ENCODE data around the gene ELN. TPM values are rescaled to one million over a fixed set of nuclear protein-coding genes. Genes with fewer than 3 reads are reported as not detected.

ELN gene
- total RNA-seq, 2 experiments from 2014 or later: not detected

DNA sequence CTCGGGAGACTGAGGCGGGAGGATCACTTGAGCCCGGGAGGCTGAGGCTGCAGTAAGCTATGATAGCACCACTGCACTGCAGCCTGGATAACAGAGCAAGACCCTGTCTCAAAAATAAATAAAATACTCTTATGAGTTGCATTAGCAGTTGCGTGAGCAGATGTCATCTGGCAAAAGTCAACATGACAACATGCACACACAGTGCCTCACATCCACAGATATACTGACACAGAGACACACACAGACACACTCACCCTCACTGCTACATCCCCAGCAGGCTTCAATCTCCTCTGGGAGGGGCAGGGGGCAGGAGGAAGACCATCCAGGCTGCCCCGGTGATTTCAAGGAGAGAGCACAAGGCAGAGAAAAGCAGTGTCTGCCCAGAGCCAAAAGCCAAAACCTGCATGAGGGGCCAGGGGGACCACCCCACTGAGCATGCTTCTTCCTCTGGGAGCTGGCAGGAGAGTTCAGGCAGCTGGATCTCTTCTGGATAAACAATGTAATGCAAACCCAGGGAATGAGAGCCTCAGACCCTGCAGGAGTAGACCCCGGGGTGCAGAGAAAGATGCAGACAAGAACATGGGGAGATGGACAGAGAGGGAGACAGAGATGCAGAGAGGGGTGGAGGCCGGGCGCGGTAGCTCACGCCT is 9.6 kb upstream of the ELN start:
- CTCF ChIA-PET: interaction anchor here (1.7 kb wide), 1 partner anchor 8 kb away, joined by 8 read pairs; no protein-coding TSS in a partner anchor
- peaks cover 5% of the 10 kb centered on the region for H3K4me1 Mint-ChIP-seq (ENCODE audit: low read depth)
- no peaks in the 10 kb centered on the region for H3K27me3 Mint-ChIP-seq (ENCODE audit: low read depth)
- POLR2A ChIA-PET: no interaction called here
- no peak overlapping the region for H3K4me3 Mint-ChIP-seq
- H3K36me3 Mint-ChIP-seq (ENCODE audit: low read depth): no peaks in the 10 kb centered on the region
- DNase-seq (no peak), ATAC-seq (no peak)
- H3K9me3 Mint-ChIP-seq (ENCODE audit: insufficient read depth): no peaks in the 10 kb centered on the region
- H3K27ac Mint-ChIP-seq: no peak overlapping the region

DNA sequence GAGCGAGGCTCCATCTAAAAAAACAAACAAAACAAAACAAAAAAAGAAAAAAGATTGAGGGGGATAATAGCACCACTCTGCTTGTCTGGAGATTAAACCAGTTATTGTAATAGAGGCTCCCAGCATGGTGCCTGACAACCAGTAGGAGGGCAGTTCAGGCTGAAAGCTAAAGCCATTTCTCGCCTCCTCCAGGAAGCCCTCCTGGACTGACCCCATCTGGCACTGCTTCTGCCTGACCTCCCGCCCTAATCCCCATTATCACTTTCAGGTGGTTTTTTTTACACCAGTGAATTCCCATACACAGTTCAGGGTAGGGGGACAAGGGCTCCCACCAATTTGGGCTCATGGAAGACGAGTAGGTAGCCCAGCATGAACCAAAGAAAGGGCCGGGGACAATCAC is 8.8 kb upstream of the ELN start:
- no peak overlapping the region for H3K27ac Mint-ChIP-seq
- DNase-seq (no peak), ATAC-seq (no peak)
- no peaks in the 10 kb centered on the region for H3K9me3 Mint-ChIP-seq (ENCODE audit: insufficient read depth)
- peaks cover 5% of the 10 kb centered on the region for H3K4me1 Mint-ChIP-seq (ENCODE audit: low read depth)
- no peaks in the 10 kb centered on the region for H3K36me3 Mint-ChIP-seq (ENCODE audit: low read depth)
- H3K27me3 Mint-ChIP-seq (ENCODE audit: low read depth): no peaks in the 10 kb centered on the region
- CTCF ChIA-PET: no interaction called here
- no peak overlapping the region for H3K4me3 Mint-ChIP-seq
- POLR2A ChIA-PET: no interaction called here

DNA sequence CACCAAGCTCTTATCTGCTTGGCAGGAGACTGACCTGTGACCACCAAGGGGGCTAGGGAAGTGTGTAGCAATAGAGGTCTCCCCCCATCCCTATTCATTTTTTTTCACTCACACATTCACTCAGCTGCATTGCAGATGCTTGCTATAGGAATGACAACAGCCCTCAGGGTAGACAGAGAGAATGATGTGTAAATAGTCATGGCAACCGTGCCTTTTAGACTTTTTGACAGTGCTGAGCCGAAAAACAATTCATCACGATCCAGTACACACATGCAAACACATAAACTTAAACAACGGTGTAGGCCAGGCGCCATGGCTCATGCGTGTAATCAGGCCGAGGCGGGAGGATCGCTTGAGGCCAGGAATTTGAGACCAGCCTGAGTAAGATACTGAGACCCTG is 7.6 kb upstream of the ELN start:
- H3K4me3 Mint-ChIP-seq: no peak overlapping the region
- ATAC-seq (no peak), DNase-seq (no peak)
- ChIA-PET CTCF (no interaction called here), POLR2A (no interaction called here)
- H3K36me3 Mint-ChIP-seq (ENCODE audit: low read depth): no peaks in the 10 kb centered on the region
- no peaks in the 10 kb centered on the region for H3K9me3 Mint-ChIP-seq (ENCODE audit: insufficient read depth)
- H3K27ac Mint-ChIP-seq: no peak overlapping the region
- H3K27me3 Mint-ChIP-seq (ENCODE audit: low read depth): peaks cover 7% of the 10 kb centered on the region
- H3K4me1 Mint-ChIP-seq (ENCODE audit: low read depth): no peaks in the 10 kb centered on the region

DNA sequence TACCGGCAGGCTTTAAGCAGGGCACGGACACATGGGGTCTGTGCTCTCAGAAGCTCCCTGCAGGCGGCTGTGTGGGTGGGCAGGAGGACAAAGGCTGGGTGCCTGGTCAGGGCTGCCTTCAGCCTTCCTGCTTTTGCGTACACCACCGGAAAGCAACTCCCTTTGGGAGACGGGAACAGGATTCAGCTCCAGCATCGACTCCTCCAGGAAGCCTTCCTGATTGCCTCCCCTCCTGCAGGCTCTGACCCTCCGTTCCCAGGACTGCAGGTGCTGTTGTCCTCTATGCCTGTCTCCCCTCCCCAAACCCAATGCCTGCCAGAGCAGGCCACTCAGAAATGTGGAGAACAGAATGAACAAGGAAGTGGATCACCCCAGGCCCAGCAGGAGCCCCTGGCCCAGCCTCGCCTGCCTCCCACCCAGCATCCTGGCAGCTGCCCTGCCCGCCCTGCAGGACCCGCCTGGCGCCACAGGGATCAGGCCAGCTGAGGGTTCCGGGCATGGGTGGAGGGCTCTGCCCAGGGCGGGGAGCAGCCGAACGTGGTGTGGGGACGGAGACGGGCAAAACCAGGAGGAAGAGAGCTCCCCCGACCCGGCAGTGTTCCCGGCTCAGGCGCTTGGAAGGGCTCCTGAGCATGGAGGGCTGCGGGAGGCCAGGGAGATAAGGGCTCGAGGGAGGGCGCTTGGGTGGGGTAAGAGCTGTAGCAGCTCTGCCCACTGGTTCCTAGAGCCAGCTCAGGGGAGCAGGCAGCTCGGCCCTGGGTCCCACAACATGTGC is 6.2 kb upstream of the ELN start:
- Mint-ChIP-seq H3K27me3 (ENCODE audit: low read depth) (peaks cover 20% of the 10 kb centered on the region), H3K4me1 (ENCODE audit: low read depth) (no peaks in the 10 kb centered on the region), H3K4me3 (no peak overlapping the region), H3K27ac (no peak overlapping the region), H3K36me3 (ENCODE audit: low read depth) (no peaks in the 10 kb centered on the region), H3K9me3 (ENCODE audit: insufficient read depth) (no peaks in the 10 kb centered on the region)
- POLR2A ChIA-PET: no interaction called here
- ATAC-seq: no peak
- DNase-seq: no peak
- CTCF ChIA-PET: no interaction called here

DNA sequence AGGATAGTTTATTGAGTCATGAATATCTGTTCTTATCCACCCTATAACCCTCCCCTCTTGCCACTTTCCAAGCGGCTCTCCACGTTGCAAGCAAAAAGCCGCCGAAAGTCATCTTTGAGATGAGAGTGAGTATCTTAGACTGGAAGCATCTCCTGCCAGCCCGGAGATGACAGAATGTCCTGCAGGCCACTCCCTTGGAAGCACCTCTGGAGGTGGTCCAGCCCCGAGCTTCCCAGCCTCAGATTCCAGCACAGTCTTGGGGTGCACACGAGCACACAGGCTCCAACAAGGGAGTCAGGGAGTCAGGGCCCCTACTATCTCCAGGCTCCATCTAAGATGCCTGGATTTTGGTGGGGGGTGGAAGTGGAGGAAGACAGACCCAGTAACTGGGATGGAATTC is 5.5 kb upstream of the ELN start:
- peaks cover 21% of the 10 kb centered on the region for H3K27me3 Mint-ChIP-seq (ENCODE audit: low read depth)
- ATAC-seq (no peak), DNase-seq (no peak)
- H3K9me3 Mint-ChIP-seq (ENCODE audit: insufficient read depth): no peaks in the 10 kb centered on the region
- no peaks in the 10 kb centered on the region for H3K36me3 Mint-ChIP-seq (ENCODE audit: low read depth)
- POLR2A ChIA-PET: no interaction called here
- H3K4me3 Mint-ChIP-seq: no peak overlapping the region
- no peak overlapping the region for H3K27ac Mint-ChIP-seq
- CTCF ChIA-PET: no interaction called here
- H3K4me1 Mint-ChIP-seq (ENCODE audit: low read depth): no peaks in the 10 kb centered on the region

DNA sequence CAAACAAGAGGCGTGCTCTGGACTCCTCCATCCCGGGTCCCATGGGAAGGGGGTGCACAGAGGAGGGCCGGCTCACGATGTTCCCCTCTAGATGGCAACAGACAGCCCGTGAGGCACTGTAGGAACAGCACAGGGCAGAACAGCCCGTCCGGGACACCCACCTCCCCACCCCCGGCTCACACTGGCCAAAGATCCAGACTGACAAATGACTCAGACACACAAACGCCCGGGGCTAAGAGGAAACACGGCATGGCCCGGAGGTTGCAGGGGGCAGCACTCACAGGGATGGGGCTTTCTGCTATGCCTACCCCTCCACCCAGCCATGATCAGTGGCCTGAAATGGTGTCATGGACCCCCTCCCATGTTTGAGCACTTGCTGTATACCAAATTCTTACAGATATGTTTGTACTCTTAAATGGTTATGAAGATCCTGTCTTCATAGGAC is 4.9 kb upstream of the ELN start:
- no peak for ATAC-seq
- Mint-ChIP-seq H3K9me3 (ENCODE audit: insufficient read depth) (no peaks in the 10 kb centered on the region), H3K4me3 (no peak overlapping the region), H3K27me3 (ENCODE audit: low read depth) (peaks cover 21% of the 10 kb centered on the region), H3K27ac (no peak overlapping the region), H3K4me1 (ENCODE audit: low read depth) (no peaks in the 10 kb centered on the region), H3K36me3 (ENCODE audit: low read depth) (no peaks in the 10 kb centered on the region)
- CTCF ChIA-PET: no interaction called here
- DNase-seq: no peak
- POLR2A ChIA-PET: no interaction called here

DNA sequence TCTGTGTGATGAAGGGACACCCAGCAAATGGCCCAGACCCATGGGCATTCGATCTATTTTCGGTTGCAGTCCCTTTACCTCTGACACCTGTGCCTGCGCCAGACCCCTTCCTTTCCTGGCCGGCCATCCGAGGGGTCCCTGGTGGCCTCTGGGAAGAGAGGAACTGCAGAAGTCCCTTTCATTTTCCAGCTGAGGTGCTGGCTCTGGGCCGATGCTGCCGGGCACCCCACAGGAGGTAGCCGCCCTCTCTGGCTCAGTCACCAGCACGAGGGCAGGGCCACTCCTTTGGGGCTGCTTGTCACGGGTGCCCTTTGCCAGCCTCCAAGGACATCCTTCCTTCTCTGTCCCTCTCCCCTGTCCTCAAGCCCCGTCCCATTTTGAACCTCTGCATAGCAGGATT is 4.2 kb upstream of the ELN start:
- ChIA-PET CTCF (interaction anchor here (1.5 kb wide), 1 partner anchor 8 kb away, joined by 3 read pairs; no protein-coding TSS in a partner anchor), POLR2A (no interaction called here)
- DNase-seq: no peak
- no peak overlapping the region for H3K27ac Mint-ChIP-seq
- no peak overlapping the region for H3K4me3 Mint-ChIP-seq
- peaks cover 24% of the 10 kb centered on the region for H3K27me3 Mint-ChIP-seq (ENCODE audit: low read depth)
- no peaks in the 10 kb centered on the region for H3K36me3 Mint-ChIP-seq (ENCODE audit: low read depth)
- ATAC-seq: no peak
- H3K4me1 Mint-ChIP-seq (ENCODE audit: low read depth): no peaks in the 10 kb centered on the region
- no peaks in the 10 kb centered on the region for H3K9me3 Mint-ChIP-seq (ENCODE audit: insufficient read depth)

DNA sequence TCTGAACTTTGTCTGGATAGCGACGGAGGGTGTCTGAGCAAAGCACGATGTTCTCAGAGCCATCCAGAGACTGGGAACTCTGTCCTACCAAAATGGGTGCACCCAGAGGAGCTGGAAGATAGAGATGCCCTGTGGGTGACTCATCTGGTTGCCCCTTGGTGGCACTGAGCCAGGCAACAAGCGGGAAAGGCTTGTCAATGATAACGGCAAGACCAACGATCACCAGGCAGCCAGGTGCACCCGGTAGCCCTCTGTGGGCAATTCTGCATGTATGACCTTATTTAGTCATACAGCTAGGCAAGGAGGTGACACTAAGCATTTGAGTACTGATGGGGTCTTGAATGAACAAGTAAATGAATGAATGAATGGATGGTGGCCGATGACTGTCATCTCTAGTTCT is 2.8 kb upstream of the ELN start:
- Mint-ChIP-seq H3K4me3 (no peak overlapping the region), H3K27me3 (ENCODE audit: low read depth) (peaks cover 35% of the 10 kb centered on the region), H3K4me1 (ENCODE audit: low read depth) (no peaks in the 10 kb centered on the region), H3K9me3 (ENCODE audit: insufficient read depth) (no peaks in the 10 kb centered on the region), H3K36me3 (ENCODE audit: low read depth) (no peaks in the 10 kb centered on the region), H3K27ac (no peak overlapping the region)
- ATAC-seq (no peak), DNase-seq (no peak)
- ChIA-PET CTCF (interaction anchor here (1.1 to 1.5 kb wide), 2 partner anchors 9 to 10 kb away, joined by 3 read pairs; no protein-coding TSS in a partner anchor), POLR2A (no interaction called here)

DNA sequence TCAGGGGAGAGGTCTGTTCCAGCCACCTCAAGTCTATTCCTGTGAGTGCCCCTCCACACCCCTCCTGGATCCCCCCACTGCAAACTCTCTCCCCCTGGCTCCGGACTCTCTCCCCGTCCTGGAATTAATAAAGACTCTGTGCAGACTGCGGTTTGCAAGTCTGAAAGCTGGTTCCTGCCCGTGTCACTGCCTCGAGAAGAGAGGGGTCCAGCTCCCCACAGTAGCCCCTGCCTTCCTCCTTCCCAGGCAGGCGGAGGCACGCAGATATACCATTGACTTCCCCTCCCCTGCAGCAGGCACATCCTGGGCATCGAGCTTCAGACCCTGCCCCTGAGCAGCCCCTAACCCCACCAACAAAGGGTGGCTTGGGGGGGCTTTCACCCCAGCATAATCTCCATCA is 2.2 kb upstream of the ELN start:
- Mint-ChIP-seq H3K36me3 (ENCODE audit: low read depth) (no peaks in the 10 kb centered on the region), H3K4me3 (no peak overlapping the region), H3K27ac (no peak overlapping the region), H3K27me3 (ENCODE audit: low read depth) (peaks cover 37% of the 10 kb centered on the region), H3K4me1 (ENCODE audit: low read depth) (no peaks in the 10 kb centered on the region), H3K9me3 (ENCODE audit: insufficient read depth) (no peaks in the 10 kb centered on the region)
- ChIA-PET CTCF (interaction anchor here (1.1 to 2.0 kb wide), 9 partner anchors 8 to 183 kb away, joined by 3 to 21 read pairs (median 7); partner anchors contain the start of gene METTL27), POLR2A (no interaction called here)
- ATAC-seq: no peak
- DNase-seq: no peak

DNA sequence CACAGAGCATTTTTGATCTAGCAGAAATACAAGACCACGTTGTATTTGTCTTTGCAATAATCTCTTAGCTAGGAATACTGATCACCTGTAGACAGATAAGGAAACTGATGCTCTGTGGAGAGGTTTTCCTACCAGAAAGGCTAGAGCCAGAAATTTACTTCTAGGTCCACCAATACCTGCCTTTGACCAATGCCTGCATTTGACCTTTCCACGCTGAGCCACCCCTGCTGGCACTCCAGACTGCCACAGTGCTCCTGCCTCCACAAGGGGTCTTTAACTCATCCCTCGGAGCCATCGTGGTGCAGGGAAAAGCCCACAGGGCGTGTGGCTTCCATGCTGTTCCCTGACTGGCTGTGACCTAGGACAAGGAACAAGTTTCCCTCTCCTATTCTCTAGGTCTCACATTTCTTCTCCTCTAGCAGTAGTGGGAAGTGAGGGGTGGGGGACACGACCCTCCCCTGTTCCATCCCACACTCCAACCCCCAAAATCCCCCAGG is 1.5 kb upstream of the ELN start:
- Mint-ChIP-seq H3K4me3 (no peak overlapping the region), H3K4me1 (ENCODE audit: low read depth) (no peaks in the 10 kb centered on the region), H3K36me3 (ENCODE audit: low read depth) (no peaks in the 10 kb centered on the region), H3K9me3 (ENCODE audit: insufficient read depth) (no peaks in the 10 kb centered on the region), H3K27me3 (ENCODE audit: low read depth) (peaks cover 41% of the 10 kb centered on the region), H3K27ac (no peak overlapping the region)
- ChIA-PET POLR2A (no interaction called here), CTCF (interaction anchor here (0.7 to 2.0 kb wide), 22 partner anchors 9 to 292 kb away, joined by 3 to 21 read pairs (median 4); partner anchors contain the start of gene METTL27)
- DNase-seq (no peak), ATAC-seq (peak; percentile 10)

DNA sequence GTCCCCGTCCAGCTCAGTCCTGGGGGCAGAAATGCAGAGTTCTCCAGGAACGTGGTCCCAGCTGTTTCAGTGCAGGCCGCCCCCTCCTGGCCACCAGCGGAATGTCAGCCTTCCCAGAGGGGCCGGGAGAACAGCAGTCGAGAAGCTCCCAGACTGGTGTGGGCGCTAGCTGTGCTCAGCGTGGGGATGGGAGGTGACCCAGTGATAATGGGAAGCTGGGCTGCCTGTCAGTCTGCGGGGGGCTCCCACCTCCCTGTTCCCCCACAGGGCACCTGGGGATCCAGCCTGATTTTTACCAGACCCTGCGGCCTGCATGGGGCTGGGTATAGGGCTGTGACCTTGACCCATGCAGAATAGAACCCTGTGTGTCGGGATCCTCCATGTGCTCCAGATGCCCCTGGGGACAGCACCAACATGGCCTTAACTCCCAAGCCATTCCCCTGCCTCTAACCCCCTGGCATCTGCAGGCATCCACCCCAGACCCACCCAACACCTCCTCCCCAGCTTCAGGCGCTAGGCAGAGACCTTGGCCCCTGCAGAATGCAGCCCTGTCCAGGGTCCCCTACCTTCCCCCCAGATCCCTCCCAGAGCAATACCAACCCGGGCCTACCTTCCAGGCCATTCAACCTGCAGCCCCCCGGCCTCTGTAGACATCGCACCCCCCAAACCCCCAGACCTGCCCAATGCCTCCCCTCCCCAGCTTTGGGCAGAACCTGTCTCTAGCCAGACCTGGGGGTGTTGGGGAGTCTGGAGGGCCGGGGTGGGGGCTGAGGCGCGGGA is 880 bp upstream of the ELN start:
- no peaks in the 10 kb centered on the region for H3K9me3 Mint-ChIP-seq (ENCODE audit: insufficient read depth)
- H3K4me1 Mint-ChIP-seq (ENCODE audit: low read depth): no peaks in the 10 kb centered on the region
- no peaks in the 10 kb centered on the region for H3K36me3 Mint-ChIP-seq (ENCODE audit: low read depth)
- peak; percentile 73 for ATAC-seq
- DNase-seq: peak; percentile 73
- H3K27ac Mint-ChIP-seq: no peak overlapping the region
- H3K4me3 Mint-ChIP-seq: no peak overlapping the region
- ChIA-PET POLR2A (no interaction called here), CTCF (interaction anchor here (0.6 to 2.0 kb wide), 23 partner anchors 9 to 292 kb away, joined by 3 to 21 read pairs (median 3); partner anchors contain the start of gene METTL27)
- H3K27me3 Mint-ChIP-seq (ENCODE audit: low read depth): peaks cover 46% of the 10 kb centered on the region
